Trophoblast cell (in vitro differentiated cells and primary cell): ENCODE measurements around the gene WDR87.

ENCODE experiments used
- DNase-seq, 2 donors: peaks; one replicate each; pipeline ENCODE4 v3.0.0-alpha.2; 2016
- H2AFZ ChIP-seq: 2 replicates; pipeline ENCODE4 v1.6.1; 2013; ENCODE audit warnings: low read length, moderate library complexity, mild to moderate bottlenecking; ENCODE audit not compliant: insufficient read depth, poor library complexity
- H2AK5ac ChIP-seq: 2 replicates; pipeline ENCODE4 v1.6.1; 2013; ENCODE audit warnings: mild to moderate bottlenecking, low read length
- H2BK120ac ChIP-seq: 2 replicates; pipeline ENCODE4 v1.6.1; 2013; ENCODE audit warnings: low read length, mild to moderate bottlenecking, moderate library complexity; ENCODE audit not compliant: insufficient read depth, poor library complexity
- H2BK12ac ChIP-seq: 2 replicates; pipeline ENCODE4 v1.6.1; 2013; ENCODE audit warnings: mild to moderate bottlenecking, low read length, moderate library complexity
- H2BK5ac ChIP-seq: 2 replicates; pipeline ENCODE4 v1.6.1; 2013; ENCODE audit warnings: low read length, low read depth, moderate library complexity, mild to moderate bottlenecking; ENCODE audit not compliant: poor library complexity
- H3K14ac ChIP-seq: 2 replicates; pipeline ENCODE4 v1.6.1; 2013; ENCODE audit warnings: mild to moderate bottlenecking, low read length
- H3K18ac ChIP-seq: 2 replicates; pipeline ENCODE4 v1.6.1; 2013; ENCODE audit warnings: mild to moderate bottlenecking, low read length
- H3K23ac ChIP-seq: 2 replicates; pipeline ENCODE4 v1.6.1; 2013; ENCODE audit warnings: low read length
- H3K27ac ChIP-seq: 2 replicates; pipeline ENCODE4 v1.5.1; 2013; ENCODE audit warnings: low read depth, mild to moderate bottlenecking, inconsistent platforms, low read length, moderate library complexity
- H3K27me3 ChIP-seq: 2 replicates; pipeline ENCODE4 v1.6.1; 2013; ENCODE audit warnings: inconsistent platforms, mild to moderate bottlenecking, low read length, moderate library complexity; ENCODE audit not compliant: insufficient read depth
- H3K36me3 ChIP-seq, 2 experiments: 1 replicate in 1 of 2; 2 replicates in 1 of 2; pipeline ENCODE4 v1.6.1; 2013; ENCODE audit warnings: low read length in 2 of 2, mild to moderate bottlenecking in 2 of 2, moderate library complexity in 1 of 2; ENCODE audit not compliant: insufficient read depth in 2 of 2, control insufficient read depth in 1 of 2
- H3K4ac ChIP-seq: 2 replicates; pipeline ENCODE4 v1.6.1; 2013; ENCODE audit warnings: low read depth, mild to moderate bottlenecking, low read length, moderate library complexity
- H3K4me1 ChIP-seq, 2 experiments: 1 replicate in 1 of 2; 2 replicates in 1 of 2; pipeline ENCODE4 v1.6.1; 2013; ENCODE audit warnings: low read length in 2 of 2, mild to moderate bottlenecking in 2 of 2, moderate library complexity in 1 of 2; ENCODE audit not compliant: insufficient read depth in 2 of 2, control insufficient read depth in 1 of 2
- H3K4me2 ChIP-seq: 2 replicates; pipeline ENCODE4 v1.6.1; 2013; ENCODE audit warnings: inconsistent platforms, mild to moderate bottlenecking, low read length, moderate library complexity
- H3K4me3 ChIP-seq: 2 replicates; pipeline ENCODE4 v1.5.1; 2013; ENCODE audit warnings: mild to moderate bottlenecking, low read depth, low read length, inconsistent platforms
- H3K79me1 ChIP-seq: one replicate; pipeline ENCODE4 v1.6.1; 2013; ENCODE audit warnings: low read length
- H3K79me2 ChIP-seq: 2 replicates; pipeline ENCODE4 v1.6.1; 2013; ENCODE audit warnings: low read length, mild to moderate bottlenecking; ENCODE audit not compliant: control insufficient read depth, insufficient read depth, poor library complexity
- H3K9ac ChIP-seq: 2 replicates; pipeline ENCODE4 v1.6.1; 2013; ENCODE audit warnings: mild to moderate bottlenecking, low read length
- H3K9me3 ChIP-seq: 2 replicates; pipeline ENCODE4 v1.6.1; 2013; ENCODE audit warnings: low read depth, mild to moderate bottlenecking, control low read depth, inconsistent platforms, low read length; ENCODE audit not compliant: insufficient read depth
- H4K12ac ChIP-seq: 2 replicates; pipeline ENCODE4 v1.6.1; 2013; ENCODE audit warnings: low read depth, mild to moderate bottlenecking, low read length, moderate library complexity
- H4K8ac ChIP-seq: 2 replicates; pipeline ENCODE4 v1.6.1; 2013; ENCODE audit warnings: low read depth, mild to moderate bottlenecking, low read length, moderate library complexity
- H4K91ac ChIP-seq: one replicate; pipeline ENCODE4 v1.6.1; 2013; ENCODE audit warnings: low read depth, mild to moderate bottlenecking, low read length, moderate library complexity
- WGBS: extraction: QIAGEN DNeasy Blood & Tissue Kit; methylation state at CpG from one replicate; pipeline ENCODE4 v1.1.7; 2013; ENCODE audit warnings: missing lambda C conversion rate; ENCODE audit not compliant: insufficient read length, insufficient coverage; ENCODE audit errors: extremely low coverage; 5-methylcytosine and 5-hydroxymethylcytosine counted together

The WDR87 gene

GRCh38 chr19:37941782-37942515 lies 35.6 kb upstream of the WDR87 start:
- Histone ChIP-seq H3K18ac (no peak overlapping the region), H3K4me3 (no peak overlapping the region), H3K27ac (no peak overlapping the region), H3K79me2 (no peaks in the 10 kb centered on the region), H3K27me3 (no peaks in the 10 kb centered on the region), H2BK12ac (no peak overlapping the region), H3K79me1 (no peaks in the 10 kb centered on the region), H2AFZ (no peak overlapping the region), H3K4ac (no peak overlapping the region), H3K4me2 (no peak overlapping the region), H2AK5ac (no peak overlapping the region), H4K91ac (no peak overlapping the region), H2BK120ac (no peak overlapping the region), H4K8ac (no peak overlapping the region), H2BK5ac (no peak overlapping the region), H3K36me3 (no peaks in the 10 kb centered on the region), H4K12ac (no peak overlapping the region), H3K9ac (no peak overlapping the region), H3K9me3 (no peaks in the 10 kb centered on the region), H3K4me1 (peaks cover 2% of the 10 kb centered on the region in 2 experiments), H3K14ac (no peak overlapping the region), H3K23ac (no peak overlapping the region)
- peak; percentile 67 to 74 for DNase-seq
- WGBS = no CpG with 5 or more reads among the region's 12 CpGs

GRCh38 chr19:37938353-37938752 lies 32.0 kb upstream of the WDR87 start:
- no peak overlapping the region for H2AK5ac ChIP-seq
- peaks cover 2% of the 10 kb centered on the region in 2 experiments for H3K36me3 ChIP-seq
- H3K4me3 ChIP-seq = no peak overlapping the region
- H4K12ac ChIP-seq = no peak overlapping the region
- no CpG with 5 or more reads among the region's 1 CpG for WGBS
- DNase-seq = no peak
- H3K9ac ChIP-seq = no peak overlapping the region
- H3K4me1 ChIP-seq = peaks cover 4 to 10% of the 10 kb centered on the region in 2 experiments
- no peak overlapping the region for H2BK12ac ChIP-seq
- H2AFZ ChIP-seq = no peak overlapping the region
- H3K23ac ChIP-seq = no peak overlapping the region
- no peak overlapping the region for H4K8ac ChIP-seq
- no peak overlapping the region for H3K14ac ChIP-seq
- no peaks in the 10 kb centered on the region for H3K27me3 ChIP-seq
- no peak overlapping the region for H3K4ac ChIP-seq
- H3K79me2 ChIP-seq = no peaks in the 10 kb centered on the region
- no peak overlapping the region for H3K4me2 ChIP-seq
- H2BK120ac ChIP-seq = no peak overlapping the region
- no peak overlapping the region for H3K27ac ChIP-seq
- H3K9me3 ChIP-seq = peaks cover 3% of the 10 kb centered on the region
- H2BK5ac ChIP-seq = no peak overlapping the region
- no peak overlapping the region for H4K91ac ChIP-seq
- H3K18ac ChIP-seq = no peak overlapping the region
- no peaks in the 10 kb centered on the region for H3K79me1 ChIP-seq

- no peak overlapping the region for H3K14ac ChIP-seq
- no peak overlapping the region for H3K4me3 ChIP-seq
- H3K36me3 ChIP-seq = peaks cover 2% of the 10 kb centered on the region in 2 experiments
- H3K4me2 ChIP-seq = no peak overlapping the region
- no CpG with 5 or more reads among the region's 2 CpGs for WGBS
- H4K91ac ChIP-seq = no peak overlapping the region
- H3K27ac ChIP-seq = no peak overlapping the region
- peaks cover 14% of the 10 kb centered on the region in 2 experiments for H3K4me1 ChIP-seq
- no peak overlapping the region for H3K9ac ChIP-seq
- H4K8ac ChIP-seq = no peak overlapping the region
- H3K4ac ChIP-seq = no peak overlapping the region
- H2BK5ac ChIP-seq = no peak overlapping the region
- H2BK12ac ChIP-seq = no peak overlapping the region
- H3K27me3 ChIP-seq = no peaks in the 10 kb centered on the region
- no peak overlapping the region for H3K23ac ChIP-seq
- no peak overlapping the region for H3K18ac ChIP-seq
- H2AFZ ChIP-seq = no peak overlapping the region
- H3K79me2 ChIP-seq = no peaks in the 10 kb centered on the region
- H2BK120ac ChIP-seq = no peak overlapping the region
- H2AK5ac ChIP-seq = no peak overlapping the region
- no peak overlapping the region for H4K12ac ChIP-seq
- no peaks in the 10 kb centered on the region for H3K79me1 ChIP-seq
- DNase-seq = no peak
- H3K9me3 ChIP-seq = peaks cover 3% of the 10 kb centered on the region
Observed at GRCh38 chr19:37936886-37937285, 30.5 kb upstream of the WDR87 start.

GRCh38 chr19:37936166-37936565 lies 29.8 kb upstream of the WDR87 start:
- Histone ChIP-seq H4K91ac (no peak overlapping the region), H4K12ac (no peak overlapping the region), H3K79me1 (no peaks in the 10 kb centered on the region), H2AK5ac (no peak overlapping the region), H3K18ac (no peak overlapping the region), H3K9ac (no peak overlapping the region), H3K79me2 (no peaks in the 10 kb centered on the region), H3K4ac (no peak overlapping the region), H2BK5ac (no peak overlapping the region), H3K27ac (no peak overlapping the region), H3K4me1 (peaks cover 14 to 16% of the 10 kb centered on the region in 2 experiments), H3K23ac (no peak overlapping the region), H4K8ac (no peak overlapping the region), H3K9me3 (peaks cover 3% of the 10 kb centered on the region), H3K27me3 (no peaks in the 10 kb centered on the region), H2BK120ac (no peak overlapping the region), H3K36me3 (peaks cover 2% of the 10 kb centered on the region in 2 experiments), H3K4me3 (no peak overlapping the region), H2BK12ac (no peak overlapping the region), H3K4me2 (no peak overlapping the region), H2AFZ (no peak overlapping the region), H3K14ac (no peak overlapping the region)
- WGBS = no CpG with 5 or more reads among the region's 2 CpGs
- no peak for DNase-seq
